Tibial nerve (tissue), 4 donors: Measurements from ENCODE around the gene CMTM8.

Source experiments
- EP300 ChIP-seq, 2 donors: sonication (generic); formaldehyde crosslinking; IDR thresholded peaks; one replicate each; pipeline ENCODE4 v1.6.1; 2017; ENCODE audit warnings: antibody characterized with exemption in 2 of 2, mild to moderate bottlenecking in 1 of 2
- POLR2A ChIP-seq, 2 donors: fragments of 450-650 bp; IDR thresholded peaks; one replicate each; pipeline ENCODE4 v1.6.1; 2017; ENCODE audit warnings: antibody characterized with exemption in 2 of 2, mild to moderate bottlenecking in 2 of 2, moderate library complexity in 2 of 2
- TF ChIP-seq, protein P1 (sequence below), 5 experiments: fragments of 200-600 bp in 3 of 5; fragments of 450-650 bp in 2 of 5; sonication (generic) in 3 of 5; IDR thresholded peaks; one replicate each; pipeline ENCODE4 v1.5.1; 2016 to 2019; ENCODE audit warnings: antibody characterized with exemption in 5 of 5, mild to moderate bottlenecking in 3 of 5, moderate library complexity in 2 of 5

DNA sequence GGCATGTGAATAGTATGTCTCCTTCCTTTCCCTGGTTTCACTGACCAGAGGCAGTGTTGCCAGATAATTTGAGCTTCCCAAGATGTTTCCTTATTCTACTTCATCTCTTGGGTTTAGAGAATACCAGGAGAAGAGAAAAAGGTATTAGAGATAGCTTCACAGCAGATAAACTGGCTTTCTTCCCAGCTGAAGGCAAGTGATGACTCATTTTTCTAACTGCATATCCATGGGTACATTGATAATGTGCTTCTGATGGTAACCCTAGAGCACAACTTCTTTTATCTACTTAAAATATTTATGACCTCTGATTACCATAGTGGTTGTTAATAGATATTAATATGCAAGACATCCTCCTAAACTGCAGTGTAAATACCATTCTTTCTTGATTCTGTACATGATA, 34.6 kb upstream of the CMTM8 start:
- TF ChIP-seq POLR2A (IDR thresholded peaks at IDR 0.05): no peak
- TF ChIP-seq, protein P1, sequence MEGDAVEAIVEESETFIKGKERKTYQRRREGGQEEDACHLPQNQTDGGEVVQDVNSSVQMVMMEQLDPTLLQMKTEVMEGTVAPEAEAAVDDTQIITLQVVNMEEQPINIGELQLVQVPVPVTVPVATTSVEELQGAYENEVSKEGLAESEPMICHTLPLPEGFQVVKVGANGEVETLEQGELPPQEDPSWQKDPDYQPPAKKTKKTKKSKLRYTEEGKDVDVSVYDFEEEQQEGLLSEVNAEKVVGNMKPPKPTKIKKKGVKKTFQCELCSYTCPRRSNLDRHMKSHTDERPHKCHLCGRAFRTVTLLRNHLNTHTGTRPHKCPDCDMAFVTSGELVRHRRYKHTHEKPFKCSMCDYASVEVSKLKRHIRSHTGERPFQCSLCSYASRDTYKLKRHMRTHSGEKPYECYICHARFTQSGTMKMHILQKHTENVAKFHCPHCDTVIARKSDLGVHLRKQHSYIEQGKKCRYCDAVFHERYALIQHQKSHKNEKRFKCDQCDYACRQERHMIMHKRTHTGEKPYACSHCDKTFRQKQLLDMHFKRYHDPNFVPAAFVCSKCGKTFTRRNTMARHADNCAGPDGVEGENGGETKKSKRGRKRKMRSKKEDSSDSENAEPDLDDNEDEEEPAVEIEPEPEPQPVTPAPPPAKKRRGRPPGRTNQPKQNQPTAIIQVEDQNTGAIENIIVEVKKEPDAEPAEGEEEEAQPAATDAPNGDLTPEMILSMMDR (IDR thresholded peaks at IDR 0.05): no peak
- no peak for TF ChIP-seq EP300 (IDR thresholded peaks at IDR 0.05)
